ENCODE results near the gene ODAD2. TPM values are rescaled to one million over a fixed set of nuclear protein-coding genes. Genes with fewer than 3 reads are reported as not detected.
"Not testable (repeated sequence)": the region's sequence is repeated elsewhere in the genome, so short reads cannot be mapped to it uniquely, and the experiment has no call there.

The ODAD2 gene
- total RNA-seq, 1 donor from 2014 or later, result 1.5 TPM

- no peak overlapping the region for H3K27ac Mint-ChIP-seq
- H3K36me3 Mint-ChIP-seq, result no peaks in the 10 kb centered on the region
- no peak for DNase-seq (ENCODE audit: extremely low spot score, unreplicated experiment)
- H3K27me3 Mint-ChIP-seq, result peaks cover 6% of the 10 kb centered on the region
- peaks cover 8% of the 10 kb centered on the region for H3K4me1 Mint-ChIP-seq (ENCODE audit: unreplicated experiment)
- H3K9me3 Mint-ChIP-seq, result no peaks in the 10 kb centered on the region
- H3K4me3 Mint-ChIP-seq, result no peak overlapping the region
- no peak for TF ChIP-seq CTCF (conservative IDR thresholded peaks at IDR 0.05)
Measured at GRCh38 chr10:27986821-27987220, 12.1 kb downstream of the ODAD2 start.

- no peak overlapping the region for H3K4me3 Mint-ChIP-seq
- no peak for DNase-seq (ENCODE audit: extremely low spot score, unreplicated experiment)
- H3K27me3 Mint-ChIP-seq, result peaks cover 6% of the 10 kb centered on the region
- H3K4me1 Mint-ChIP-seq (ENCODE audit: unreplicated experiment), result peaks cover 8% of the 10 kb centered on the region
- H3K27ac Mint-ChIP-seq, result no peak overlapping the region
- no peak for TF ChIP-seq CTCF (conservative IDR thresholded peaks at IDR 0.05)
- H3K36me3 Mint-ChIP-seq, result no peaks in the 10 kb centered on the region
- H3K9me3 Mint-ChIP-seq, result no peaks in the 10 kb centered on the region
Measured at GRCh38 chr10:27982875-27983543, 15.9 kb downstream of the ODAD2 start.

- no peak for TF ChIP-seq CTCF (conservative IDR thresholded peaks at IDR 0.05)
- no peak overlapping the region for H3K4me3 Mint-ChIP-seq
- no peak overlapping the region for H3K27ac Mint-ChIP-seq
- no peaks in the 10 kb centered on the region for H3K9me3 Mint-ChIP-seq
- H3K4me1 Mint-ChIP-seq (ENCODE audit: unreplicated experiment), result peaks cover 3% of the 10 kb centered on the region
- H3K36me3 Mint-ChIP-seq, result no peaks in the 10 kb centered on the region
- no peak for DNase-seq (ENCODE audit: extremely low spot score, unreplicated experiment)
- peaks cover 6% of the 10 kb centered on the region for H3K27me3 Mint-ChIP-seq
Measured at GRCh38 chr10:27981744-27982143, 17.1 kb downstream of the ODAD2 start.

- not testable (repeated sequence) for H3K9me3 Mint-ChIP-seq; H3K27ac Mint-ChIP-seq; H3K4me3 Mint-ChIP-seq; H3K27me3 Mint-ChIP-seq; H3K36me3 Mint-ChIP-seq; H3K4me1 Mint-ChIP-seq (ENCODE audit: unreplicated experiment); DNase-seq (ENCODE audit: extremely low spot score, unreplicated experiment)
Measured at GRCh38 chr10:27970795-27971194, 28.1 kb downstream of the ODAD2 start.

- not testable (repeated sequence) for H3K4me1 Mint-ChIP-seq (ENCODE audit: unreplicated experiment); H3K9me3 Mint-ChIP-seq; H3K36me3 Mint-ChIP-seq; H3K27me3 Mint-ChIP-seq; DNase-seq (ENCODE audit: extremely low spot score, unreplicated experiment); H3K27ac Mint-ChIP-seq; H3K4me3 Mint-ChIP-seq
Measured at GRCh38 chr10:27969931-27970330, 28.9 kb downstream of the ODAD2 start.

GRCh38 chr10:27959093-27959715 is 39.7 kb downstream of the ODAD2 start:
- Mint-ChIP-seq H3K27ac (no peak overlapping the region), H3K9me3 (no peaks in the 10 kb centered on the region), H3K4me1 (ENCODE audit: unreplicated experiment) (no peaks in the 10 kb centered on the region), H3K4me3 (no peak overlapping the region), H3K27me3 (no peaks in the 10 kb centered on the region), H3K36me3 (no peaks in the 10 kb centered on the region)
- no peak for DNase-seq (ENCODE audit: extremely low spot score, unreplicated experiment)
- TF ChIP-seq CTCF (conservative IDR thresholded peaks at IDR 0.05), result no peak

GRCh38 chr10:27958383-27958782 is 40.5 kb downstream of the ODAD2 start:
- H3K4me1 Mint-ChIP-seq (ENCODE audit: unreplicated experiment); H3K36me3 Mint-ChIP-seq; H3K27ac Mint-ChIP-seq; H3K27me3 Mint-ChIP-seq; DNase-seq (ENCODE audit: extremely low spot score, unreplicated experiment); H3K4me3 Mint-ChIP-seq; H3K9me3 Mint-ChIP-seq: not testable (repeated sequence)
